ENCODE results near the gene EVL. TPM values are rescaled to one million over a fixed set of nuclear protein-coding genes. Genes with fewer than 3 reads are reported as not detected.

The EVL gene
- total RNA-seq, 6 experiments from 2014 or later: 1.2 to 4.8 (median 2.0) TPM

GRCh38 chr14:100121643-100122480 lies 56.6 kb downstream of the EVL start:
- Mint-ChIP-seq H3K4me1 (ENCODE audit: low read depth) (no peaks in the 10 kb centered on the region), H3K4me3 (no peak overlapping the region), H3K27ac (no peak overlapping the region), H3K27me3 (ENCODE audit: insufficient read depth) (peaks cover 24% of the 10 kb centered on the region), H3K9me3 (no peaks in the 10 kb centered on the region), H3K36me3 (ENCODE audit: low read depth) (no peaks in the 10 kb centered on the region)
- DNase-seq: no peak
- no peak for TF ChIP-seq CTCF (IDR thresholded peaks at IDR 0.05)

GRCh38 chr14:100122481-100123223 lies 57.4 kb downstream of the EVL start:
- Mint-ChIP-seq H3K36me3 (ENCODE audit: low read depth) (no peaks in the 10 kb centered on the region), H3K27me3 (ENCODE audit: insufficient read depth) (peaks cover 23% of the 10 kb centered on the region), H3K4me1 (ENCODE audit: low read depth) (no peaks in the 10 kb centered on the region), H3K27ac (no peak overlapping the region), H3K4me3 (no peak overlapping the region), H3K9me3 (no peaks in the 10 kb centered on the region)
- TF ChIP-seq CTCF (IDR thresholded peaks at IDR 0.05): no peak
- no peak for DNase-seq

GRCh38 chr14:100123618-100124017 lies 58.4 kb downstream of the EVL start:
- no peak overlapping the region for H3K4me3 Mint-ChIP-seq
- no peaks in the 10 kb centered on the region for H3K9me3 Mint-ChIP-seq
- H3K27me3 Mint-ChIP-seq (ENCODE audit: insufficient read depth): peaks cover 23% of the 10 kb centered on the region
- no peaks in the 10 kb centered on the region for H3K36me3 Mint-ChIP-seq (ENCODE audit: low read depth)
- H3K27ac Mint-ChIP-seq: no peak overlapping the region
- no peak for TF ChIP-seq CTCF (IDR thresholded peaks at IDR 0.05)
- DNase-seq: no peak
- no peaks in the 10 kb centered on the region for H3K4me1 Mint-ChIP-seq (ENCODE audit: low read depth)

GRCh38 chr14:100124551-100125088 lies 59.4 kb downstream of the EVL start:
- H3K4me3 Mint-ChIP-seq: no peak overlapping the region
- H3K27me3 Mint-ChIP-seq (ENCODE audit: insufficient read depth): peaks cover 23% of the 10 kb centered on the region
- no peaks in the 10 kb centered on the region for H3K4me1 Mint-ChIP-seq (ENCODE audit: low read depth)
- TF ChIP-seq CTCF (IDR thresholded peaks at IDR 0.05): no peak
- H3K27ac Mint-ChIP-seq: no peak overlapping the region
- H3K36me3 Mint-ChIP-seq (ENCODE audit: low read depth): no peaks in the 10 kb centered on the region
- no peak for DNase-seq
- H3K9me3 Mint-ChIP-seq: no peaks in the 10 kb centered on the region

- DNase-seq: no peak
- no peak overlapping the region for H3K27ac Mint-ChIP-seq
- H3K27me3 Mint-ChIP-seq (ENCODE audit: insufficient read depth): peaks cover 15% of the 10 kb centered on the region
- H3K4me3 Mint-ChIP-seq: no peak overlapping the region
- no peaks in the 10 kb centered on the region for H3K9me3 Mint-ChIP-seq
- no peak for TF ChIP-seq CTCF (IDR thresholded peaks at IDR 0.05)
- H3K4me1 Mint-ChIP-seq (ENCODE audit: low read depth): no peaks in the 10 kb centered on the region
- H3K36me3 Mint-ChIP-seq (ENCODE audit: low read depth): no peaks in the 10 kb centered on the region
Measured at GRCh38 chr14:100126401-100126800, 61.2 kb downstream of the EVL start.
